HG02642 (cell line): ENCODE data around the gene ZMPSTE24.
"Not testable (repeated sequence)": the region's sequence is repeated elsewhere in the genome, so short reads cannot be mapped to it uniquely, and the experiment has no call there.

Experiments used
- ATAC-seq: cut with Tn5 transposase; IDR thresholded peaks from one replicate; pipeline ENCODE4 v1.9.1; 2021; ENCODE audit warnings: mild to moderate bottlenecking; ENCODE audit not compliant: unreplicated experiment, poor library complexity

ZMPSTE24 gene

DNA sequence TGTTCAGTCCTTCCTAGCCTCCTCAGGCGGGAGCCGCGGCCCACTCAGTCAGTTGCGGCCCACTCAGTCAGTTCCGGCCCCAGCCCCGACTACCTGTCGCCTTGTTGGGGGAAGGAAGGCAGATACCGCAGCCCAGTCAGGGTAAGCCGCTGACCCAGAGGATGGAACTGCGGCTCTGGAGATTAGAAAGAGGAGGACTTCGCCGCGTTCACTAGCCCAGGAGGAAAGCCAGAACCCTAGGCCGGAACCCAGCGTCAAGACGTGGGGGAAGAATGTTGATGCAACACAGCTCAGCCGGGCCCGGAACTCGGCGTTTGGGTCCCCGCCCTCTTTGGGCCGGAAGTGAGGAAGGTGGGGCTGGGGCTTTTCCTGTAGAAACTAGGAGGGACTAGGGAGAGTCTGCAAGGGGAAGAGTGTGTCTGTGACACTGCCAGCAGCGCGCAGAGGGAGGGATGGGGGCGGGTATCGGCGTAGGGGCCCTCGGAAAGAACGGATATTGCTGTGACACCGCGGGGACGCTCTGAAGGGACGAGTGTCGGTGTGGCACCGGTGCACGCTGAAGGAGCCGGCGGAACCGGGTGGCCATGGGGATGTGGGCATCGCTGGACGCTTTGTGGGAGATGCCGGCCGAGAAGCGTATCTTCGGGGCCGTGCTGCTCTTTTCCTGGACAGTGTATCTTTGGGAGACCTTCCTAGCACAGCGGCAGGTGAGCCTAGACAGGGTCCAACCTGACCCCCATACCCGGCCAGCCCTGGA, at the start of gene ZMPSTE24:
ZMPSTE24 (plus strand) TSS at position 549 of the 757 bp plus-strand sequence; CDS start at position 585, 36 bp downstream.
- ATAC-seq = peak; percentile 93

DNA sequence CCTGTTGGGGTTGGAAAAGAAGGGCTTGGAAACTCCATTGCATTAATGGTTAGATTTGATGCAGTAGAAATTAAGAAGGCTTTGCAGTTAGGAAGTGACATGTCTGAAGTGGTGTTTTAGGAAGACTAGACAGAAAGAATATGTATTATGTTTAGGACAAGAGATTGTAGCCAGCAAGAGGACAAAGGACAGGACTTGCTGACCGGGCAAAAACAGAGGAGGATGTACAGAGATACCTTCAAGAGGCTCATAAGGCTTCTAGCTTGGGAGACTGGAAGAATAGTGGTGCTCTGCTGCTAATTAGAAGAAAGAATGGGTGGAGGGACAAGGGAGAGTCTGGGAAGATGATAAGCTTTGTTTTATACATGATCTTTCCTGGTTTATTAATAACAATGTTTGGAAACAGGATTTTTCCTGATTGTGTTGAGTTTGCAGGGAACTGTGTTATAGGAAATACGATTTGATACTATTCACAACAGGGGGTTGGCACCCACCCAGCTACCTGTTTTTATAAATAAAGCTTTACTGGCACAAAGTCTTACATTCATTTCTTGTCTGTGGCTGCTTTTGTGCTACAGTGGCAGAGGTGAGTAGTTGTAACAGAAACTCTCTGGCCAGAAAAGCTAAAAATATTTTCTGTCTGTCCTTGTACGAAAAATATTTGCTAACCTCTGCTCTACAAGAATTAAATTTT, 47.4 kb upstream of the ZMPSTE24 start:
- no peak for ATAC-seq

GRCh38 chr1:40218333-40218732, 39.7 kb upstream of the ZMPSTE24 start:
- ATAC-seq = no peak

- ATAC-seq = not testable (repeated sequence)
Observed at GRCh38 chr1:40221471-40221905, 36.5 kb upstream of the ZMPSTE24 start.

- ATAC-seq = no peak
Observed at GRCh38 chr1:40221977-40222772, 35.9 kb upstream of the ZMPSTE24 start.

DNA sequence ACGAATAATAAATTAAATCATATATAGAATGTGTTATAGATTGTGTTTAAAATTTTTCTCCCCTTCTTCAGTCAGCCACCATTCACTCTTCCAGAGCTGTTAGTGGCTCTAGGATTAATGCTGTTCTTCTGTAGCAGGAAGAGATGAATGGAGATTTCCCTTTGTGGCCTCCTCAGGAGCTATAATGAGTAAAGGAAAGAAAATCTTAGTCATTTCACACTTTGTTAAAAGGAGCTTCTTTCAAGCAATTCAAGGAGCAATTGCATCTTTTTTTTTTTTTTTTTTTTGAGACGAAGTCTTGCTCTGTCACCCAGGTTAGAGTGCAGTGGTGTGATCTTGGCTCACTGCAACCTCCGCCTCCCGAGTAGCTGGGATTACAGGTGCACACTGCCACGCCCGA, 34.0 kb upstream of the ZMPSTE24 start:
- ATAC-seq = no peak

DNA sequence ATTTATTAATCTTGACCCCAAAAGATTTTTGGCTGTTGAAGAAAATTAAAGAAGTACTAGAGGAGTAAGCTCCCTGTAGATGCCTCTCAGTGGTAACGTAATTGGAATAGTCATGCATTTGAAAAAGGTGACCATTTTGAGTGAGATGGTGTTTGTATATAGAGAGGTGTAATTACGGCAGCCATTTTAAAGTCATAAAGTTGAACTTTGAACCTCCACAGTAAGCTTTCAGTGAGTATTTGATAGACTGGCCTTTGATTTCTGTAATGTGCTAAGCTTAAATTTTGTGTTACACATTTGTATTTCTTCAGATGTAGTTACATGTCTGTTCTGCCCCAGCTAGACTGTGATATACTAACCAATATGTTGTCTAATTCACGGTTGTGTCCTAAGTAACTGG, 31.8 kb upstream of the ZMPSTE24 start:
- ATAC-seq = no peak

DNA sequence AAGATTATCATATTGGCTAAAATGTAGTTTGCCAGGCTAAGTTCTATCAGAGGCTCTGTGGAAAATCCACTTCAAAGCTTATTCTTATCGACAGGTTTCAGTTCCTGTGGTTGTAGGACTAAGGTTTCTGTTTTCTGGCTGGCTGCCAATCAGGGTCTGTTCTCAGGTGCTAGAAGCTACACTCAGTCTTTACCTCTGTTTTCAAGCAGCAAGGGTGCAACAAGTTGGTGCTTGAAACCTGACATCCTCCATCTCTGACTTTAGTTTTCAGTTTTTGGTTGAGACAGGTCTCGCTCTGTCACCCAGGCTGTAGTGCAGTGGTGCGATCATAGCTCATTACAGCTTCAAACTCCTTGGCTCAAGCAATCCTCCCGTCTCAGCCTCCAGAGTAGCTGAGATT, 25.6 kb upstream of the ZMPSTE24 start:
- ATAC-seq = peak; percentile 86

DNA sequence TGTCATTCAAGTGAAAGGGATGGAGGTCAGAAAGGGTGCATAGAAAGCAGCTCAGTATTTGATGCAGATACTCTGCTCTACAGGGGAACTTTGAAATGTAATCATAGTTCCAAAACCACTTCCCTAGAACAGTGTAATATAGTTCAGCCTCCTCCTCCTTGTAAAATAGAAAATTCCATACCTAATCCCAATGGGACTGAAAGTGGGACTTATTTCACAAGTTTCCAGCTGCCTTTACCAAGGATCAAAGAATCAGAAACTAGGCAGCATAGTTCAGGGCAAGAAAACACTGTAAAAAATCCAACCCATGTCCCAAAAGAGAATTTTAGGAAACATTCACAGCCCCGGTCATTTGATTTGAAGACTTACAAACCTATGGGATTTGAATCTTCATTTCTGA, 18.4 kb upstream of the ZMPSTE24 start:
- ATAC-seq = no peak

- ATAC-seq = no peak
Observed at GRCh38 chr1:40240390-40240789, 17.6 kb upstream of the ZMPSTE24 start.

GRCh38 chr1:40241362-40241761, 16.7 kb upstream of the ZMPSTE24 start:
- peak; percentile 9 for ATAC-seq

DNA sequence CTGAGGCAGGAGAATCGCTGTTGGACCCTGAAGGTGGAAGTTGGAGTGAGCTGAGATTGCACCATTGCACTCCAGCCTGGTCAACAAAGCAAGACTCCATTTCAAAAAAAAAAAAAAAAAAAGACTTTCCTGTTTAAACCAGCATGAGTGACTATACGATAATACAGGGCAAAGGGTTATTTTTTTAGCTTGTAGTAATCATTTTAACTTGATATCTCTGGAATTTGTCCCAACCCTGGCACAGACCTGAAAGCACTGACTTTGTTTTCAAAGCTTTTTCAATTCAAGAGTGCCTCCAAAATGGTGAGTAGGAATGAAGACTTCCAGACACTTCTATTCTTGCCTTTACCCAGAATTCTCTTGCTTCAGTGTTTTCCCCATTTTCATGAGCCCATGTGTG, 14.7 kb upstream of the ZMPSTE24 start:
- ATAC-seq = no peak

DNA sequence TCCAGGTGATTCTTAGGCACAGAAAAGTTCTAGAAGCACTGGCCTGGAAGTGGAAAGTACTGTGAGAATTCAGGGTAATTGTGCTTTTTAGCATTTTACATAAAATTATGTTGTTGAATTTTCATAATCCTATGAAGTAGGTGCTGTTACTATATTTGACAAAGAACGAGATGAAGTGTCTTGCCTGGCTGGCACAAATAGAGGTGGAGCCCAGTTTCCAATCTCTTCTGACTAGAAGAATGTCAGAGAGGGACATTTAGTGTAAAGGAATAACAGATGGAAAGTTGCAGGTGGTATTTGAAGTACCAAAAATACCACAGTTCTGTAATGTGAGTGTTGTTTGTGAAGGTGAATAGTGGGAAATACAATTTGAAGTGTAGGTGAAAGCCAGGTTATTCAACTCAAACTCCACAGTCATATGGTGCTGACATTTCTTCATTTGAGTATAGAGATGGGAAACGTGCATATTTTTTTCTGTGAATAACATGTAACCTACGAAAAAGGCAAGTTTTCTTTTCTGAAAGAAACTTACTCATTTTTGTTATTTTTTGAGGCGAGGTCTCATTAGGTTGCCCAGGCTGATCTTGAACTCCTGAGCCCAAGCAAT, 13.8 kb upstream of the ZMPSTE24 start:
- ATAC-seq = no peak

- ATAC-seq = no peak
Observed at GRCh38 chr1:40245686-40246085, 12.3 kb upstream of the ZMPSTE24 start.

DNA sequence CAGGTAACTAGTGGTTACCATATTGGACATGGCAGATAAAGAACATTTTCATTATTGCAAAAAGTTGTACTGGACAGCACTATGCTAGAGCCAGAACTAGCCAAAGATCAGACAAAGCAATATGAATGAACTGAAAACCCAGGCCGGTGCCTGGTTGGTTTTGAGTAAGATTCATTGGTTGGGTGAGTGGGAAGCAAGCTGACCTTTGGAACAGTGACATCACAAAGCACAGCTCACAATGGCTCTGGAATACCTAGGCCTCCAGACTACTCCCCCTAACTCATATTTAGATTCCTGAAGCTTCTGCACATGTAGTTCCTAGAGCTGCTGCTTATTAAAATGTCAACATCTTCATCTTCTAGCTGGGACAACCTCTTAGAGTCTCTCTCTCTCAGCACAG, 10.4 kb upstream of the ZMPSTE24 start, which contains the start of gene TMCO2:
TMCO2 (plus strand) TSS at position 283 of the 400 bp plus-strand sequence; CDS start at position 340, 57 bp downstream.
- no peak for ATAC-seq

DNA sequence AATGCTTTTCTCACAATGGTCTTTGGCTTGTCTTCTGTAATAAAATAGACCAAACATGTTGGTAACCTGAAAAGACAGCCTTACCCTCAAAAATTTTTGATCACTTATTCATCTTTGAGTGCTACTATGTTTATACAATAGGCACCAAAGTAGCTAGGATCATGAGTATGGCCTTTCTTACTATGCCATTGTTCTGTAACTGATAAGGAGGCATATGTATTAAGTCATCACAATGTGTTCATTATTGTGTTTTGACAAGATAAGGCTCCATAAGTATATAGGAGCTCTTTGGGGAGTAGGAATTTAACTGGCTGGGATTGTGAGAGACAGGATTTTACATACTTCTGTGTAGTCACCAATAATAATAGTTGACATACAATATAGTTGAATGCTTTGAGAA, 9.6 kb upstream of the ZMPSTE24 start:
- ATAC-seq = no peak

- ATAC-seq = no peak
Observed at GRCh38 chr1:40251456-40251855, 6.6 kb upstream of the ZMPSTE24 start.

DNA sequence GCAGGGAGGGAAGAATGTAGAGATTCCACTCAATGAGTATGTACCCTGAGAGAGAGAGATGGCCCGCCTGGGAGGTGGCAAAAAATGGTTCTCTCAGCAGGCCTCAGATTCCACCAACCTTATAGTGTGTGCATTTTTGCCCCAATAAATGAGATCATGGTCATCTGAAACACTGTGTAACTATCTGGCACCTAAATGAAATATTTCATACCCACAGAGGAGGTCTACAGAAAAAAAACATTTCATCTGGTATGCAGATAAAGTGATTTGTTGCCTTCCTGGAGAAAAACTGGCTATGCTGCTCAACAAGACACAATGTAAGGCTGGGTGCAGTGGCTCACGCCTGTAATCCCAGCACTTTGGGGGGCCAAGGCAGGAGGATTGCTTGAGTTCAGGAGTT, 5.4 kb upstream of the ZMPSTE24 start:
- no peak for ATAC-seq

DNA sequence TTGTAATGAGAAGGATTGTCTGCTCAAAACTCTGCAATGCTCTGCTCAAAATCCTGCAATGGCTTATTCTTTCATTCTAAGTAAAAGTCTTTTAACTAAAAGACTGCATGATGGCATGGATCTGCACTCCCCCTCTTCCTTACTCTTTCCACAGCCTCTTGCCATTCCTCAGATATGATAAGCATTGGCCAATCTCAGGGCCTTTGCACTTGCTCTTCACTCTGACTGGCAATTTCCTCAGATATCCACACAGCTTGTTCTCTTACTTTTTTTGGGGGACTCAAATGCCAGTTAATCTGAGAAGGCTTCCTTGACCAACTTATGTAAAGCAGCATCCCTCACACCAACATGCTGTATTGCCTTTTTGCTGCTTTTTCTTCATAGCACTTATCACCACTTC, 2.8 kb upstream of the ZMPSTE24 start:
- ATAC-seq = no peak

GRCh38 chr1:40256401-40257084, 1.5 kb upstream of the ZMPSTE24 start:
- no peak for ATAC-seq
